Effector memory CD8-positive, alpha-beta T cell (primary cell): ENCODE data around the gene PARP2.
A peak's percentile ranks its signal among the peaks of the same experiment; 100 is the strongest.

Experiments
- ATAC-seq: fragments of 150-1000 bp; cut with Tn5 transposase; replicated peaks from 2 replicates; pipeline ENCODE4 v1.10.0; 2021; ENCODE audit warnings: mild to moderate bottlenecking, moderate library complexity
- DNase-seq, 3 experiments: peaks; one replicate each; pipeline ENCODE4 v3.0.0; 2021
- H3K27ac Mint-ChIP-seq, 2 donors: one replicate each; pipeline ENCODE4 v1.8.0; 2022; ENCODE audit warnings: mild to moderate bottlenecking in 2 of 2, mixed read lengths in 2 of 2, moderate library complexity in 2 of 2
- H3K27me3 Mint-ChIP-seq, 2 donors: one replicate each; pipeline ENCODE4 v1.8.0; 2022; ENCODE audit warnings: mixed read lengths in 2 of 2
- H3K36me3 Mint-ChIP-seq: one replicate; pipeline ENCODE4 v1.8.0; 2022; ENCODE audit warnings: mild to moderate bottlenecking, moderate library complexity, mixed read lengths; ENCODE audit not compliant: insufficient read depth
- H3K4me1 Mint-ChIP-seq, 2 donors: one replicate each; pipeline ENCODE4 v1.8.0; 2022; ENCODE audit warnings: low read depth in 2 of 2, mixed read lengths in 2 of 2
- H3K4me3 Mint-ChIP-seq, 2 donors: one replicate each; pipeline ENCODE4 v1.8.0; 2022; ENCODE audit warnings: mild to moderate bottlenecking in 2 of 2, mixed read lengths in 2 of 2, moderate library complexity in 2 of 2
- H3K9me3 Mint-ChIP-seq, 2 donors: one replicate each; pipeline ENCODE4 v1.8.0; 2022; ENCODE audit warnings: mixed read lengths in 2 of 2
- total RNA-seq, 9 experiments: gene quantifications; one replicate each; lab custom pipeline; 2026; lab: John Stamatoyannopoulos, UW

Gene PARP2, protein sequence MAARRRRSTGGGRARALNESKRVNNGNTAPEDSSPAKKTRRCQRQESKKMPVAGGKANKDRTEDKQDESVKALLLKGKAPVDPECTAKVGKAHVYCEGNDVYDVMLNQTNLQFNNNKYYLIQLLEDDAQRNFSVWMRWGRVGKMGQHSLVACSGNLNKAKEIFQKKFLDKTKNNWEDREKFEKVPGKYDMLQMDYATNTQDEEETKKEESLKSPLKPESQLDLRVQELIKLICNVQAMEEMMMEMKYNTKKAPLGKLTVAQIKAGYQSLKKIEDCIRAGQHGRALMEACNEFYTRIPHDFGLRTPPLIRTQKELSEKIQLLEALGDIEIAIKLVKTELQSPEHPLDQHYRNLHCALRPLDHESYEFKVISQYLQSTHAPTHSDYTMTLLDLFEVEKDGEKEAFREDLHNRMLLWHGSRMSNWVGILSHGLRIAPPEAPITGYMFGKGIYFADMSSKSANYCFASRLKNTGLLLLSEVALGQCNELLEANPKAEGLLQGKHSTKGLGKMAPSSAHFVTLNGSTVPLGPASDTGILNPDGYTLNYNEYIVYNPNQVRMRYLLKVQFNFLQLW
- 10.1 to 21.3 (median 17.1) reads per million in 9 experiments for total RNA-seq

DNA sequence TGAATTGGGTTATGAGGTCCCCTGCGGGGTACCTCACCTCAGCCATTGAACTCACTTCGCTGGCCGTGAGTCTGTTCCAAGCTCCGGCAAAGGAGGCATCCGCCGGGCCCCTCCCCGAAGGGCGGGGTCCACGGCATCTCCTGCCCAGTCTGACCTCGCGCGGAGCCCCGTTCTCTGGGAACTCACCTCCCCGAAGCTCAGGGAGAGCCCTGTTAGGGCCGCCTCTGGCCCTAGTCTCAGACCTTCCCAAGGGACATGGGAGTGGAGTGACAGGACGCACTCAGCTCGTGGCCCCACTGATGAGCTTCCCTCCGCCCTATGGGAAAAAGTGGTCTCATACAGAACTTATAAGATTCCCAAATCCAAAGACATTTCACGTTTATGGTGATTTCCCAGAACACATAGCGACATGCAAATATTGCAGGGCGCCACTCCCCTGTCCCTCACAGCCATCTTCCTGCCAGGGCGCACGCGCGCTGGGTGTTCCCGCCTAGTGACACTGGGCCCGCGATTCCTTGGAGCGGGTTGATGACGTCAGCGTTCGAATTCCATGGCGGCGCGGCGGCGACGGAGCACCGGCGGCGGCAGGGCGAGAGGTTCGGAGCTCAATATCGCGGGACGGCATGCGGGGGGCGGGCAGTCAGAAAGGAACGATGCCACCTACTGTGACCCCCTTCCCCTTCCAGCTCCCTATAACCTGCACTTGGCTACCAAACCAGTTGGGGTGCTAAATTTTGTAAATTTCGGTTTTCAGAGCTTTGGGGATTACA, at the start of gene PARP2:
TSS of gene PARP2 (plus strand) at position 544 of the 770 bp plus-strand sequence. CDS start at position 551, 7 bp downstream.
- Mint-ChIP-seq H3K4me1 (peaks cover 9 to 17% of the 10 kb centered on the region in 2 donors), H3K36me3 (peaks cover 25% of the 10 kb centered on the region), H3K27ac (peak within 1 kb of the TSS; percentile 97 to 99), H3K27me3 (no peaks in the 10 kb centered on the region), H3K9me3 (no peaks in the 10 kb centered on the region), H3K4me3 (peak within 1 kb of the TSS; percentile 91 to 94)
- DNase-seq: peak; percentile 86 to 92 (median 87)
- peak; percentile 83 for ATAC-seq

DNA sequence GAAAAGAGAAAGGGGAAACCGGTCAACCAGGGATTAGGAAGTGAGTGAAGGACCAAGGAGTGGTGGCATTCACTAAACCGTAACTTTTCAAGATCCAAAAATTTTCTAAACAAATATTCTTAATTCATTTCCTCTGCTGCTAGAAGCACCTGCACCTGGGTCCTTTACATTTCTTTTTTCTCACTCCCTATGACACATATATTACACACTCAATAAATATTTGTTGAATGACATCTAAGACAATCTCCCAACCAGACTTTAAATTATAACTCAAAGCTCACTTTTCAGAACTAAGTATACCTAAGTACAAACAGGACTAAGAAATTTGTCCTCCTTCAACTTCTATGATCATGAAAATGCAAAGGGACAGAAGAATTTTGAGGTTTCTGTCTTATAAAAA, 48.8 kb upstream of the PARP2 start:
- Mint-ChIP-seq H3K9me3 (no peaks in the 10 kb centered on the region), H3K4me1 (no peaks in the 10 kb centered on the region), H3K4me3 (no peak overlapping the region), H3K36me3 (peaks cover 82% of the 10 kb centered on the region), H3K27me3 (no peaks in the 10 kb centered on the region), H3K27ac (peak overlapping the region in 1 of 2 donors; percentile 64)
- DNase-seq (no peak), ATAC-seq (no peak)

DNA sequence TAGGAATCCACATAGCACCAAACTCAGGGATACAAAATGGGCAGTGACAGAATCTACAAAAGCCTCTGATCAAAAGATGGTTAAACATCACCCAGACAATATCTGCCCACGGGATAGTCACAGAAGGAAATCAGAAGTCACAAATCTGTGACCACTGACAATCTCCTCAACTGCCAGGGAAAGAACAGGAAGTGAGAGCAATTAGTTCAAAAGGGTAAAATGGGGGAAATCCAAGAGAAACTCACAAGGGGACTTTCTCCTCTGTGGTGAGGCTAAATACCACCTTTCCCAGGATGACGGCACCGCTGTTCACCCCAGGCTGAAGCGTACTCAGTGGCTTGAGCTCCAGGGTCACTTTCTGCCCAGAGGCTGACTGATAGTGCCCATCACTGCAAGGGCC, 48.4 kb upstream of the PARP2 start:
- H3K36me3 Mint-ChIP-seq: peaks cover 84% of the 10 kb centered on the region
- ATAC-seq: no peak
- no peak for DNase-seq
- no peak overlapping the region for H3K4me3 Mint-ChIP-seq
- H3K4me1 Mint-ChIP-seq: no peaks in the 10 kb centered on the region
- peak overlapping the region in 1 of 2 donors; percentile 64 for H3K27ac Mint-ChIP-seq
- H3K9me3 Mint-ChIP-seq: no peaks in the 10 kb centered on the region
- no peaks in the 10 kb centered on the region for H3K27me3 Mint-ChIP-seq

DNA sequence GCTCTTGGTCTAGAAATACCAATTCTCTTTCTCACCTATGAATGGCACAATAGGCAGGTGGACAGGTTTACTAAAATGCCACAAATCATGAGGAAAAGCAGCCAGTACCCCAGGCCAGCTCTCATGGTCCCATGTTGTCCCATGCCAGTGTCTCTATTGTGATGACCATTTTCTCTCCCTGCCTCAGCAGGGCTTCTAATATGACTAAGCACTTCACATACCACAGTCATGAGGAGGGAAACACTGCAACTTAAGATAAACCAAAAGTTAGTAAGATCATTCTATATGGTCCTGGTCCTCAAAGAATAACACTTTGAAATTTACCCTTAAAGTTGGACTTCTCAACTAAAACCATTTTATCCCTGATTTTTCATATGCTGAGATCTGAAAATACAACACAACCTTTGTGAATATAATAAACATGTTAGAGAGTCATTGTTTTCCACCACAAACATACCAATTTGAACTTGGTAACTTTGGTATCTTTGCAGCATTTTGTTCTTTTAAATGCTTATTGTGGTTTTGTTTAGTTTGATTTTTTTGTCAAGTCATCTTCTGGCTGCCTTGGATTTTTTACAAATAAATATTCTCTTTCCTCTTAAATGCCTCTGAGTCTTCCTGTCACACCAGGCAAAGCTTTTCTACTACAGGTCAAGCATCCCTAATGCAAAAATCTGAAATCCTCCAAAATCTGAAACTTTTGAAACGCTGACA, 41.2 kb upstream of the PARP2 start:
- no peaks in the 10 kb centered on the region for H3K9me3 Mint-ChIP-seq

DNA sequence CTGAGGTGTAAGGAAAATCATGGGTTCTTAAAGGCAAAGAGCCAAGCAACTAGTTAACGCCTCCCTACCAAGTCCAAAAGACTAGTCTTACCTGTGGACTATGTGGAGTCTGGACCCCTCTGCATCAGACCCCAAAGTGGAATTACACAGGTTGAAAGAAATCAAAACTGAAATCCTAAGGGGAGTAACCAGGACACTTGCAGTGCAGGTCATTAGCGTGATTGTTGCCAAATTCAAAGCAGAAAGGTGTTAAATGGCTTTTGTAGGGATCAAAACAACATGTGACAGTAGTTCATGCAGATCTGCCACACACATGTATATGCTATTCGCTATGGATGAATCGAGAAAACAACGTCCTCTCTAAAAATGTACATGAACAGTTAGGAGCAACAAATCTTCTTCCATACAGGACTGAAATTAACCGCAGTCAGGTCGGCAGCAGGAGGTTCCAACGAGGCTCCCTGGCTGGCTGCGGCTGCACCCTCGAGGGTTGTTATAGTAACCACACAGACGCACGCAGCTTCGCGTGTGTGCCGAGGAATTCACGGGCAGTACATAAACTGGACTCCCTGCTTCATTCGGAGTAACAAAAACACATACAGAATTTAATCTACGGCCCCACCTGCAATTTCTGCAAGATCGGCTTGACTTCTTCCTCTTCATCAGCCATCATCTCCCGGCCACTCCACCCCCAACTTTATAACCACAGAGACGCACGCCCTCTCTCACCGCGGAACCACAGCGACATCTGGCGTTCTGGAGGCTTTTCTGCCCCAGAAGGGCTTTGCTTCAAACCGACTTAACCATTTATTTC, 38.0 kb upstream of the PARP2 start, which contains the start of gene TTC5:
TSS of gene TTC5 (minus strand) at position 687 of the 814 bp plus-strand sequence. CDS start at position 673, 14 bp downstream.
- H3K9me3 Mint-ChIP-seq: no peaks in the 10 kb centered on the region
- ATAC-seq: peak; percentile 99
- peak within 1 kb of the TSS; percentile 88 for H3K4me3 Mint-ChIP-seq
- peak; percentile 89 to 94 (median 90) for DNase-seq
- peaks cover 20% of the 10 kb centered on the region for H3K36me3 Mint-ChIP-seq
- H3K27me3 Mint-ChIP-seq: no peaks in the 10 kb centered on the region
- peaks cover 9 to 32% of the 10 kb centered on the region in 2 donors for H3K4me1 Mint-ChIP-seq
- peak within 1 kb of the TSS; percentile 86 to 93 for H3K27ac Mint-ChIP-seq

More for the DNA sequence above, 41.2 kb upstream of the PARP2 start:
- Mint-ChIP-seq H3K4me1 (peaks cover 9 to 32% of the 10 kb centered on the region in 2 donors), H3K27me3 (no peaks in the 10 kb centered on the region), H3K27ac (no peak overlapping the region), H3K4me3 (no peak overlapping the region), H3K36me3 (peaks cover 43% of the 10 kb centered on the region)
- ATAC-seq: no peak
- no peak for DNase-seq

DNA sequence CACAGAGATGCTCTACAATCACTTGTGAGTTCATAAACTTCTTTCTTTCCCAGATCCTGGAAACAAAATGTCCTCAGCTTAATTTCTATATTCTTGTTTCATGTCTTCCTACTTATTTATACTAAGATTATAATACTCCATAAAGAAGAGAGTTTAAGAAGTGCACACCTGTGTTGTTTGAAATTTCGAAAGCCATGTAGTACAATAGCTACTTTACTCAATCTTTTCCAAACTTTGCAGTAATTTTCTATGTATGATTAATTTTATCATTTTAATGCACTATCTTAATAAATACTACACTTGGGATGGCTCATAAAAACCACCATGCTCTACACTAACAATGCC, 37.4 kb upstream of the PARP2 start:
- no peak for DNase-seq
- H3K9me3 Mint-ChIP-seq: no peaks in the 10 kb centered on the region
- no peaks in the 10 kb centered on the region for H3K27me3 Mint-ChIP-seq
- peak overlapping the region; percentile 88 for H3K4me3 Mint-ChIP-seq
- peaks cover 18% of the 10 kb centered on the region for H3K36me3 Mint-ChIP-seq
- ATAC-seq: no peak
- peaks cover 9 to 32% of the 10 kb centered on the region in 2 donors for H3K4me1 Mint-ChIP-seq
- H3K27ac Mint-ChIP-seq: peak overlapping the region; percentile 86 to 93

DNA sequence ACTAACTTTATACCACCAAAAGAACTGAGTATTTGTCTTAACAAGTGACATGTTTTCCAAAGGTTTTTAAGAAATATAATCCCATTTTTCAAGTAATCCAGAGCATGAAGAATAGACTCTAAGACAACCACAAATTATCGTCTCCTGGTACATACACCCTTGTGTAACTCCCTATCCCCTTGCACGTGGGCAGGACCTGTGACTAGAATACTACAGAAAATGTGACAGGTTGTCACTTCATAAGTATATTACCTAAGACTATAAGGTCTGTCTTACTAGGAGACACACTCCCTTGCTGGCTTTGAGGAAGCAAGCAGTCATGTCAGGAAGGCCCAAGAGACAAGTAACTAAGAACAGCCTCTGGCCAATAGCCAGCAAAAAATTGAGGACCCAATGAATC, 29.4 kb upstream of the PARP2 start:
- H3K9me3 Mint-ChIP-seq: no peaks in the 10 kb centered on the region
- H3K4me3 Mint-ChIP-seq: no peak overlapping the region
- DNase-seq (no peak), ATAC-seq (no peak)
- no peak overlapping the region for H3K27ac Mint-ChIP-seq
- no peaks in the 10 kb centered on the region for H3K27me3 Mint-ChIP-seq
- peaks cover 49% of the 10 kb centered on the region for H3K36me3 Mint-ChIP-seq
- no peaks in the 10 kb centered on the region for H3K4me1 Mint-ChIP-seq

DNA sequence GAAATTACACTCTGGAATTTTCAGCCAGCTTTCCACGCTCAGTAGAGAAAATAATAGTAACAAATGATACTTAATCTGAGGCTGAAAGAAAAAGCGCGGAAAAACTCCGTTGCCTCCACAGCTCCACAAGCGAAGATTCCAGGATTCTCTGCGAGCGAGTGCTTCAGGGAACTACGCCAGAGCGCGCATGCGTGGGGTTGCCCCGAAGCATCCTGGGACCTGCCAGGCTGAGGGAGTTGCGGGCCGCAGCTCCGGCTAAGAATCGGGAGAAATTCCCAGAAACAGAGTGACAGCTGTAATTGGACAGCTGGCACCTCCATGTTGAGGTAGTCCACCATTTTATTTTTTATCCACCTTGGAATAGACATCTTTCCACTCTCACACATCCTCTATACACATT, 25.7 kb upstream of the PARP2 start:
- Mint-ChIP-seq H3K27ac (no peak overlapping the region), H3K36me3 (peaks cover 68% of the 10 kb centered on the region), H3K4me1 (no peaks in the 10 kb centered on the region), H3K27me3 (no peaks in the 10 kb centered on the region), H3K4me3 (no peak overlapping the region), H3K9me3 (no peaks in the 10 kb centered on the region)
- no peak for ATAC-seq
- DNase-seq: no peak

DNA sequence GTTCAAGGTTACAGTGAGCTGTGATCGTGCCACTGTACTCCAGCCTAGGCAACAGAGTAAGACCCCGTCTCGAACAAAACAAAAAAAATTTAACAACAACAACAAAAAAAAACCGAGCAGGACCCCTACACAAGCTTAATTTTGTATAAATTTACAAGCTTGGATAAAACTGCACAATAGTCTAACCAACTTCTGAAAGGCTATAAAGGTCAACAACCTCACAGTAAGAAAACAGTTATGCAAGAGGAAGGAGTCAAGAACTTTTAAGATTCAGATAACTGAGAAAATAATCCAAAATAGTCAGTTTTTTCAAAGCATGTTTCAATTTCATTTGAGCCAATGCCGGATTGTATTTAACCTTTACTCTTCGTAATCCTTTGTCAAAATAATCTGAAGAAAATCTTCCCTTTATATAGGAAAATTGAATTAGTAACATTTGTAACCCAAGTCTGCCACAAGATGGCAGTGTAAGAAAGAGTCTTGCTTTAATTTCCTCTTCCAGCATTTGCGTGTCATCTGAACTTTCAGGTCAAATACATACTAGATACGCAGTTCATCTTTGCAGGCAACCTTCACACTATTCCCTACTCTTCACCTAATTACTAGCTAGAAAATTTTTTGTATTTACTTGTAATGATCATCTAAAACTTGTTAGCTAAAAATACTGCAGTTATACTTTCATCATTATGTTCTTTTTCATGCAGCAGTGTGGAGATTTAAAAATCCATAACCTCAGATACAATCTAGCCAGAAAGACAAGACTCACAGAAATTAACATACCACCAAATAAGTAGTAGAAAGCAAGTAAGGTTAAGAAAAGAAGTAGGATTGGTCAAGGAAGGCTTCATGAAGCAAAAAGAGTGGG, 16.2 kb upstream of the PARP2 start:
- DNase-seq: peak; percentile 42 to 52 (median 49)
- H3K4me3 Mint-ChIP-seq: no peak overlapping the region
- H3K36me3 Mint-ChIP-seq: peaks cover 21% of the 10 kb centered on the region
- peak overlapping the region in 1 of 2 donors; percentile 52 for H3K27ac Mint-ChIP-seq
- no peaks in the 10 kb centered on the region for H3K27me3 Mint-ChIP-seq
- H3K4me1 Mint-ChIP-seq: peaks cover 7 to 21% of the 10 kb centered on the region in 2 donors
- ATAC-seq: peak; percentile 58
- H3K9me3 Mint-ChIP-seq: no peaks in the 10 kb centered on the region

DNA sequence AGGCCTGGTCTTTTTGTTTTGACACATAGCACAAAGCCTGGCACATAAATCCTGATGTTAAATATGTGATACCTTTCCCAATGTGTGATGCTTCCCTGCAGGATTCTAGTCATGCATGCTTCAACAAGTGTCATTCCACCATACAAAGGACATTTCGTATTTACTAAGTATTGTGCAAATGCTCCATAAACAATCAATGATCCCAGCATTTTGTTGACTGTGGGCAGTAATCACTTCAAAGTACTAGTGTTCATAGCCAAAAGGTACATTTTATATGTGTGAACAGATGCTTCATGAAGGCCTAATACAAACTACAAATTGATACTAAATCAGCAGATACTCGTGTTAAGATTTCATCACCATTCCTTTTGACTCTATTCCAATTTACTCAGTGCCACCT, 14.7 kb upstream of the PARP2 start:
- Mint-ChIP-seq H3K27me3 (no peaks in the 10 kb centered on the region), H3K36me3 (peaks cover 17% of the 10 kb centered on the region), H3K4me1 (peaks cover 16 to 33% of the 10 kb centered on the region in 2 donors), H3K27ac (peak overlapping the region in 1 of 2 donors; percentile 10), H3K4me3 (no peak overlapping the region), H3K9me3 (no peaks in the 10 kb centered on the region)
- no peak for DNase-seq
- ATAC-seq: no peak

DNA sequence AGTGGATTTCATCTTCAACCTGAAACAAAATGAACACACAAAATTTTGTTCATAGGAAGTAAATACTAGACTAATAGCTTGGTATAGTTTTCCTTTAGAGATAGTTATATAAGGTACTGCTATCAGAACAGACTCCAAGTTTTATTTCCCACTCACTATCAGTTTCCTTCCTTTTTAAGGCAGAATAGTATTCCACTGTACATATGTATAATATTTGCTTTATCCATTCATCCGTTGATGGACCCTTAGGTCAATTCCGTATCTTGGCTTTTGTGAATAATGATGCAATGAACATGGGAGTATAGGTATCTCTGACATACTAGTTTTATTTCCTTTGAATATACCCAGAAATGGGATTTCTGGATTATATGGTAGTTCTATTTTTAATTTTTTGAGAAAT, 14.1 kb upstream of the PARP2 start:
- Mint-ChIP-seq H3K27me3 (no peaks in the 10 kb centered on the region), H3K27ac (peak overlapping the region in 1 of 2 donors; percentile 10), H3K4me1 (peaks cover 16 to 33% of the 10 kb centered on the region in 2 donors), H3K36me3 (peaks cover 11% of the 10 kb centered on the region), H3K9me3 (no peaks in the 10 kb centered on the region), H3K4me3 (no peak overlapping the region)
- DNase-seq (no peak), ATAC-seq (no peak)
